IPS-15b (cell line): ENCODE measurements around the gene BCAM.
A peak's percentile ranks its signal among the peaks of the same experiment; 100 is the strongest.
"Not testable (repeated sequence)": the region's sequence is repeated elsewhere in the genome, so short reads cannot be mapped to it uniquely, and the experiment has no call there.

Experiments
- H3K27me3 ChIP-seq: one replicate; pipeline ENCODE4 v1.6.1; 2013; ENCODE audit warnings: low read length; ENCODE audit not compliant: control insufficient read depth, insufficient read depth
- H3K36me3 ChIP-seq: one replicate; pipeline ENCODE4 v1.6.1; 2013; ENCODE audit warnings: low read length; ENCODE audit not compliant: control insufficient read depth, insufficient read depth
- H3K4me1 ChIP-seq: one replicate; pipeline ENCODE4 v1.6.1; 2013; ENCODE audit warnings: mild to moderate bottlenecking, low read length; ENCODE audit not compliant: control insufficient read depth, insufficient read depth
- H3K4me3 ChIP-seq: one replicate; pipeline ENCODE4 v1.5.1; 2013; ENCODE audit warnings: low read depth, low read length
- H3K9ac ChIP-seq: one replicate; pipeline ENCODE4 v1.6.1; 2013; ENCODE audit warnings: low read depth, mild to moderate bottlenecking, low read length
- H3K9me3 ChIP-seq: one replicate; pipeline ENCODE4 v1.6.1; 2013; ENCODE audit warnings: mild to moderate bottlenecking, low read length; ENCODE audit not compliant: control insufficient read depth, insufficient read depth

The BCAM gene

GRCh38 chr19:44822177-44822576, 13.3 kb downstream of the BCAM start:
- H3K9ac ChIP-seq = no peak overlapping the region
- no peaks in the 10 kb centered on the region for H3K9me3 ChIP-seq
- H3K27me3 ChIP-seq = peaks cover 29% of the 10 kb centered on the region
- H3K36me3 ChIP-seq = peaks cover 23% of the 10 kb centered on the region
- H3K4me1 ChIP-seq = no peaks in the 10 kb centered on the region
- H3K4me3 ChIP-seq = no peak overlapping the region

DNA sequence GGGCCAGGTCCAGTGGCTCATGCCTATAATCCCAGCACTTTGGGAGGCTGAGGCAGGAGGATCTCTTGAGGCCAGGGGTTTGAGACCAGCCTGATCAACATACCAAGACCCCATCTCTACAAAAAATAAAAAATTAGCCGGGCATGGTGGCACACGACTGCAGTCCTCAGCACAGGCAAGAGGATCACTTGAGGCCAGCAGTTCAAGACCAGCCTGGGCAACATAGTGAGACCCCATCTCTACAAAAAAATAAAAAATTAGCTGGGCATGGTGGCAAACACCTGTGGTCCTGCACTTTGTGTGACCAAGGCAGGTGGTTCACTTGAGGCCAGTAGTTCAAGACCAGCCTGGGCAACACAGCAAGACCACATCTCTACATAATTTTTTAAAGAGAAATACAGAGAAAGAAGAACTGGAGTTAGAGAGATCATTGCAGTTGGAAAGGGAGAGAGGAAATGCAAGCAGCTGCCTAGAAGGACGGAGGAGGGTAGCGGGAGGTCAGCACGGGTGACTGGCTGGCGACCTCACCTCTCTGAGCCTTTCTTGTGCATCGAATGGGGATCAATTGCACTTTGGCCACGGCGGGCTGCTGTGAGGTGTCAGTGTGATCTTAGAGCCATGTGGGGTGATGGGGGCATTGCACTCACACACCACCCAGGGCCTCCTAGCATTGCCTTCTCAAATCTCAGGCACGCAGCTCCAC, 13.9 kb downstream of the BCAM start:
- H3K4me1 ChIP-seq = no peaks in the 10 kb centered on the region
- H3K4me3 ChIP-seq = no peak overlapping the region
- H3K9me3 ChIP-seq = no peaks in the 10 kb centered on the region
- peaks cover 32% of the 10 kb centered on the region for H3K27me3 ChIP-seq
- H3K36me3 ChIP-seq = peaks cover 23% of the 10 kb centered on the region
- H3K9ac ChIP-seq = no peak overlapping the region

GRCh38 chr19:44823373-44823698, 14.4 kb downstream of the BCAM start:
- Histone ChIP-seq H3K36me3 (peaks cover 18% of the 10 kb centered on the region), H3K27me3 (peaks cover 32% of the 10 kb centered on the region), H3K9me3 (no peaks in the 10 kb centered on the region), H3K4me3 (no peak overlapping the region), H3K9ac (no peak overlapping the region), H3K4me1 (no peaks in the 10 kb centered on the region)

DNA sequence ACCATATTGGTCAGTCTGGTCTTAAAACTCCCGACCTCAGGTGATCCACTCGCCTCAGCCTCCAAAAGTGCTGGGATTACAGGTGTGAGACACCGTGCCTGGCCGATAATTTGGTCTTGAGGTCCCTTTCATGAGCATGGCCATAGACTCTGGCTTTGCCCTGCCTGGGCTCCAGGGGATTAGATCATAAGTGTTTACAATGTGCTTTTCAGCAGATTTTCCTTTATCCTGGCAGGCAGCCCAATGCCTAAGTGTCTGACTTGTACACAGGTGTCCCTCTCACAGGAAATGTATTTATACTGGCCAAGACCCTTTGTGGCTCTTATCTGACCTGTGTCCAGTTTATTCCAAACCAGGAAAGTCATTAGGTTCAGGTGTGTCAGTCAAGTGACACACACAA, 15.9 kb downstream of the BCAM start:
- no peak overlapping the region for H3K9ac ChIP-seq

GRCh38 chr19:44832875-44833274, 24.0 kb downstream of the BCAM start:
- not testable (repeated sequence) for H3K36me3 ChIP-seq, H3K9ac ChIP-seq, H3K4me1 ChIP-seq, H3K4me3 ChIP-seq, H3K9me3 ChIP-seq
- H3K27me3 ChIP-seq = peaks cover 38% of the 10 kb centered on the region

More for the DNA sequence above, 15.9 kb downstream of the BCAM start:
- Histone ChIP-seq H3K36me3 (peaks cover 6% of the 10 kb centered on the region), H3K4me3 (no peak overlapping the region), H3K27me3 (peaks cover 38% of the 10 kb centered on the region), H3K9me3 (no peaks in the 10 kb centered on the region), H3K4me1 (no peaks in the 10 kb centered on the region)

- not testable (repeated sequence) for H3K9ac ChIP-seq, H3K4me3 ChIP-seq, H3K4me1 ChIP-seq, H3K36me3 ChIP-seq, H3K9me3 ChIP-seq
- H3K27me3 ChIP-seq = peaks cover 34% of the 10 kb centered on the region
These were observed 25.5 kb downstream of the BCAM start for GRCh38 chr19:44834399-44834798.

DNA sequence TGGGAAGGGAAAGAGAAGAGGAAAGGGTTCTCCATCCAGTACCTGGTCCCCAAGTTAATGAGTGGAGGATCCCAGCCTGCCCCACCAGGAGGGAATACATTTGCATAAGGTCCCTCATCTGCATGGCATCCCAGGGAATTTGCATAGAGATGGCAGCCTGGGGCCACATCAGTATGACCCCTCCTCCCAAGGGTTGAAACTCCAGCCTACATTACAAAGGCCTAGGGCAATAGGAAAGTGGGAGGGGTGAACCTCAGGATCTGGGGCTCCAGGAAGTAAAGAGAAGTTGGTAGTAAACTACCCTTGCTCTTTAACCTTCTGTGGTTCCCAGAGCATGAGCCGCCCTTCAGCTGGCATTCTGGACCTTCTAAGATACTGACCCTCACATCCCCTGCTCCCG, 30.4 kb downstream of the BCAM start:
- H3K27me3 ChIP-seq = peaks cover 19% of the 10 kb centered on the region
- H3K36me3 ChIP-seq = no peaks in the 10 kb centered on the region
- no peaks in the 10 kb centered on the region for H3K4me1 ChIP-seq
- H3K9me3 ChIP-seq = no peaks in the 10 kb centered on the region
- no peak overlapping the region for H3K9ac ChIP-seq
- no peak overlapping the region for H3K4me3 ChIP-seq

DNA sequence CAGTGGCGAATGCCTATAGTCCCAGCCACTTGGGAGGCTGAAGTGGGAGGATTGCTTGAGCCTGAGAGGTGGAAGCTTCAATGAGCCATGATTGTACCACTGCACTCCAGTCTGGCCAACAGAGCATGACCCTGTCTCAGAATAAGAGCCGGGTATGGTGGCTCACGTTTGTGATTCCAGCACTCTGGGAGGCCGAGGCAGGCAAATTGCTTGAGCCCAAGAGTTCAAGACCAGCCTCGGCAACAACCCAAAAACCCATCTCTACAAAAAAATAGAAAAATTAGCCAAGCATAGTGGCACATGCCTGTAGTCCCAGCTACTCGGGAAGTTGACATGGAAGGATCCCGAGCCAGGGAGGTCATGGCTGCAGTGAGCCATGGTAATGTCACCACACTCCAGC, 31.9 kb downstream of the BCAM start:
- Histone ChIP-seq H3K9ac (no peak overlapping the region), H3K4me1 (no peaks in the 10 kb centered on the region), H3K27me3 (peaks cover 19% of the 10 kb centered on the region), H3K4me3 (no peak overlapping the region), H3K9me3 (no peaks in the 10 kb centered on the region), H3K36me3 (no peaks in the 10 kb centered on the region)

DNA sequence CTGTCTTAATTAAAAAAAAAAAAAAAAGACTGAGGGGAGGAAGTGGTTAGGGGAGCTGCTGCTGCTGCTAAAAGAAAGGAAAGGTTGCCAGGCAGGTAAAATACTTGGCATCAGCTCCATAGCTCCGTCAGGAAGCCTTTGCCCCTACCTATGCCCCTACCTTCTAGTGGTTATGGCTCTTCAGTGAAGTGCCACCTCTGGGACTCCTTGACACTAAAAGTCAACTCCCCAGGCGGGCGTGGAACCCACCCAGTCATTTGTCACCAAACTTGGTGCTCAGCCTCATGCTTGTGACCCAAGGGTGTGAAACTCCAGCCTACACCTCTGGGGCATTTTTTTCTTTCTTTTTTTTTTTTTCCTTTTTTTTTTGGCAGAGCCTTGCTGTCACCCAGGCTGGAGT, 32.3 kb downstream of the BCAM start:
- Histone ChIP-seq H3K4me3 (no peak overlapping the region), H3K36me3 (no peaks in the 10 kb centered on the region), H3K4me1 (no peaks in the 10 kb centered on the region), H3K27me3 (peaks cover 16% of the 10 kb centered on the region), H3K9me3 (no peaks in the 10 kb centered on the region), H3K9ac (no peak overlapping the region)

DNA sequence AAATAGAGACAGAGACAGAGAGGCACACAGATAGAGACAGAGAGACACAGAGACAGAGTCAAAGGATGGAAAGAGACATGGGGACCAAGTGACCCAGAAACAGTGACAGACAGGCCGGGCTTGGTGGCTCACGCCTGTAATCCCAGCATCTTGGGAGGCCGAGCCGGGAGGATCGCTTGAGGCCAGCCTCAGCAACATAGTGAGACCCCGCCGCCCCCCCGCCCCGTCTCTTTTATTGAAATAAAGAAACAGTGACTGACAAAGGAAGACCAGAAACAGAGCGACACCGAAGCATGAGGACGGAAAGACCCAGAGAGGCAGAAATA, 36.3 kb downstream of the BCAM start:
- H3K4me1 ChIP-seq = peaks cover 6% of the 10 kb centered on the region
- H3K4me3 ChIP-seq = peak overlapping the region; percentile 69

DNA sequence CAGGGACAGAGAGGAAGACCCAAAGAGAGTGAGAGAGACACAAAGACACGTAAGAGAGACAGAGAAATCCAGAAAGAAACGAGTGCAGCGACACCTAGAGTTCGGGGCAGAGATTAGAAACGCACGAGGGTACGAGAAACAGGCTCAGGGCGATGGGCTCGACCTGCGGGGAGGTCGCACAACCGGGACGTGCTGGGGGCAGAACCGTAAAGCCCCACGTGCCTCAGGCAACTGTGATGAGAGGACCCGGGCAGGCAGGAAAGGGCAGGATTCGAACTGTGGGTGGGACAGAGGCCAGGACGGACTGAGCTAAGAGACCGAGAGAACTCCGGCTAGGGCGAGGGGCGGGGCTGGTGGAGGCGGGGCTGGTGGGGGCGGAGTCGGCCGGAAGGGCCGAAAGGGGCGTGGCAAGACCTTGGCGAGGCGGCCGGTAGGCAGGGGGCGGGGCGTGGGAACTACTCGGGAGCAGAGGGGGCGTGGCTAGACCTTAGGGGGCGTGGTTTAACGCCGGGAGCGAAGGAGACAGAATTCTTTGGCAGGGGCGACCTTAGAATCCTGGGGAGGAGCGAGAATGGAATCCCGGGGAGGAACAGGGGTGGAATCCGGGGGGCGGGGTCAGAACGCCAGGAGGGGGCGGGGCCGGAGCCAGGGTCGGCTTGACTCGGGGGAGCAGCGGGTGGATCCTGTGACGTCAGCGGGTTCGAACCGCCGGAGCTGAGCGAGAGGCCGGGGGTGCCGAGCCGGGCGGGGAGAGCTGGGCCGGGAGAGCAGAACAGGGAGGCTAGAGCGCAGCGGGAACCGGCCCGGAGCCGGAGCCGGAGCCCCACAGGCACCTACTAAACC, 36.9 kb downstream of the BCAM start, which contains the start of gene NECTIN2:
NECTIN2 (plus strand) TSS at position 686 of the 843 bp plus-strand sequence. CDS start 229 bp downstream, outside the sequence.
- H3K9ac ChIP-seq = peak within 1 kb of the TSS; percentile 93

More for the DNA sequence above, 36.3 kb downstream of the BCAM start:
- Histone ChIP-seq H3K27me3 (peaks cover 7% of the 10 kb centered on the region), H3K9ac (no peak overlapping the region), H3K9me3 (no peaks in the 10 kb centered on the region), H3K36me3 (peaks cover 6% of the 10 kb centered on the region)

More for the DNA sequence above, 36.9 kb downstream of the BCAM start, which contains the start of gene NECTIN2:
- H3K4me3 ChIP-seq = peak within 1 kb of the TSS; percentile 97
- peaks cover 9% of the 10 kb centered on the region for H3K36me3 ChIP-seq
- H3K9me3 ChIP-seq = no peaks in the 10 kb centered on the region
- H3K27me3 ChIP-seq = peaks cover 7% of the 10 kb centered on the region
- H3K4me1 ChIP-seq = peaks cover 10% of the 10 kb centered on the region
